K562 (cell line): Measurements from ENCODE around the gene CCDC68.

Source experiments
- DDX20 ChIP-seq: fragments of 450-650 bp; IDR thresholded peaks from 2 replicates; pipeline ENCODE4 v1.6.1; 2016; ENCODE audit warnings: missing genetic modification characterization, low read depth, mild to moderate bottlenecking, missing compliant biosample characterization, moderate library complexity
- KLF1 ChIP-seq: fragments of 450-650 bp; IDR thresholded peaks from 2 replicates; pipeline ENCODE4 v1.6.1; 2016; ENCODE audit warnings: missing genetic modification characterization, missing compliant biosample characterization
- SIX5 ChIP-seq, 2 experiments: IDR thresholded peaks; 2 replicates each; pipeline ENCODE4 v1.6.1; 2011; ENCODE audit warnings: low read length in 2 of 2, borderline replicate concordance in 1 of 2, low read depth in 1 of 2, mild to moderate bottlenecking in 1 of 2, moderate library complexity in 1 of 2; ENCODE audit not compliant: insufficient read depth in 1 of 2
- TEAD4 ChIP-seq, 2 experiments: sonication (generic) in 1 of 2; formaldehyde crosslinking in 1 of 2; IDR thresholded peaks; 2 replicates each; pipeline versions ENCODE4 v1.6.1 to v1.8.0; 2012 to 2022; ENCODE audit warnings: borderline replicate concordance in 1 of 2, inconsistent platforms in 1 of 2, low read length in 1 of 2, mild to moderate bottlenecking in 1 of 2, missing genetic modification reagents in 1 of 2
- TF ChIP-seq, protein P1 (sequence below): IDR thresholded peaks from 2 replicates; pipeline ENCODE4 v1.6.1; 2014; ENCODE audit warnings: antibody characterized with exemption
- TF ChIP-seq, protein P2 (sequence below): sonication (generic); formaldehyde crosslinking; IDR thresholded peaks from 2 replicates; pipeline ENCODE4 v1.9.0; 2022; ENCODE audit warnings: mild to moderate bottlenecking, missing genetic modification reagents

DNA sequence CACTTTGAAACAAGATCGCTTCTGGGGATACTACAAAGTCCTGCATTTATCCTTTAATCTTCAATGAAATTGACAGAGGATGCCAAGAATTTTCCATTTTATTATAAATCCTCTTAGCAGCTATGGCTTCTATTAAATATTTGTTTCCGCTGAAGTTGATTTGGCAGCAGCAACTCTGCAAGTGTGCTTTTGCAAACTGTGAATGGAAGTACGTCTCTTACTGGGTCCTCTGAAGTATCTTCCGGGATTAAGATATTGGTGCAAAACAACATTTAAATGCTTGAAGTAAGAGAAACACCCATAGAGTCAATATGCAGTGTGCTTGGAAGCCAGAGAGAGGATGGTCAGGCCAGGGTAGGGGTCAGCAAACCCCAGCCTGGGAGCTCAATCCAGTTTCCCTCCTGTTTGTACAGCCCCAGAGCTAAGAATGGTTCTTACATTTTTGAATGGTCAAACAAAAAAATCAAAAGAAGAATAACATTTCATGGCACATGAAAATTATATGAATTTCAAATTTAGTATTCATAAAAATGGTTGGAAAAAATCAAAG is 13.6 kb downstream of the CCDC68 start:
- TF ChIP-seq, protein P1, sequence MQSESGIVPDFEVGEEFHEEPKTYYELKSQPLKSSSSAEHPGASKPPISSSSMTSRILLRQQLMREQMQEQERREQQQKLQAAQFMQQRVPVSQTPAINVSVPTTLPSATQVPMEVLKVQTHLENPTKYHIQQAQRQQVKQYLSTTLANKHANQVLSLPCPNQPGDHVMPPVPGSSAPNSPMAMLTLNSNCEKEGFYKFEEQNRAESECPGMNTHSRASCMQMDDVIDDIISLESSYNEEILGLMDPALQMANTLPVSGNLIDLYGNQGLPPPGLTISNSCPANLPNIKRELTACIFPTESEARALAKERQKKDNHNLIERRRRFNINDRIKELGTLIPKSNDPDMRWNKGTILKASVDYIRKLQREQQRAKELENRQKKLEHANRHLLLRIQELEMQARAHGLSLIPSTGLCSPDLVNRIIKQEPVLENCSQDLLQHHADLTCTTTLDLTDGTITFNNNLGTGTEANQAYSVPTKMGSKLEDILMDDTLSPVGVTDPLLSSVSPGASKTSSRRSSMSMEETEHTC: no peak
- TF ChIP-seq TEAD4 (IDR thresholded peaks at IDR 0.05; ENCODE audit: low read length) (no peak), TEAD4 (CRISPR knock-in tag; IDR thresholded peaks at IDR 0.05; ENCODE audit: borderline replicate concordance) (no peak), SIX5 (IDR thresholded peaks at IDR 0.05; ENCODE audit: borderline replicate concordance in 1 of 2, insufficient read depth in 1 of 2, low read depth in 1 of 2, low read length in 2 of 2) (no peak), KLF1 (tag) (no peak), DDX20 (tag) (no peak)
- TF ChIP-seq, protein P2, sequence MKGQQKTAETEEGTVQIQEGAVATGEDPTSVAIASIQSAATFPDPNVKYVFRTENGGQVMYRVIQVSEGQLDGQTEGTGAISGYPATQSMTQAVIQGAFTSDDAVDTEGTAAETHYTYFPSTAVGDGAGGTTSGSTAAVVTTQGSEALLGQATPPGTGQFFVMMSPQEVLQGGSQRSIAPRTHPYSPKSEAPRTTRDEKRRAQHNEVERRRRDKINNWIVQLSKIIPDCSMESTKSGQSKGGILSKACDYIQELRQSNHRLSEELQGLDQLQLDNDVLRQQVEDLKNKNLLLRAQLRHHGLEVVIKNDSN (CRISPR knock-in tag): no peak
